CD4-positive, alpha-beta T cell treated with Interleukin-6 for 4 hours (primary cell): Measurements from ENCODE around the gene RPL41.
"Not testable (repeated sequence)": the region's sequence is repeated elsewhere in the genome, so short reads cannot be mapped to it uniquely, and the experiment has no call there.

Experiments used
- DNase-seq: peaks from one replicate; pipeline ENCODE4 v3.0.0-alpha.2; 2020; ENCODE audit warnings: mixed read lengths

RPL41 gene

GRCh38 chr12:56103066-56103711 lies 13.2 kb upstream of the RPL41 start:
- peak; percentile 34 for DNase-seq

- no peak for DNase-seq
These were observed 12.7 kb upstream of the RPL41 start for GRCh38 chr12:56103823-56104108.

- peak; percentile 98 for DNase-seq
These were observed 12.2 kb upstream of the RPL41 start, which contains the start of gene PA2G4 for GRCh38 chr12:56104109-56104814. PA2G4 (plus strand) TSS chr12:56104559; CDS start chr12:56104738, 179 bp downstream.

GRCh38 chr12:56104815-56105608 lies 11.4 kb upstream of the RPL41 start:
- peak; percentile 10 for DNase-seq

GRCh38 chr12:56105609-56105902 lies 10.9 kb upstream of the RPL41 start:
- DNase-seq = no peak

- no peak for DNase-seq
These were observed 9.2 kb upstream of the RPL41 start for GRCh38 chr12:56107242-56107641.

- DNase-seq = no peak
These were observed 5.9 kb upstream of the RPL41 start for GRCh38 chr12:56110571-56110970.

- DNase-seq = no peak
These were observed 2.3 kb upstream of the RPL41 start for GRCh38 chr12:56114084-56114483.

- DNase-seq = no peak
These were observed 1.1 kb upstream of the RPL41 start for GRCh38 chr12:56115329-56115728.

GRCh38 chr12:56117082-56117706 lies 761 bp downstream of the RPL41 start:
- not testable (repeated sequence) for DNase-seq

- DNase-seq = peak; percentile 96
These were observed 1.6 kb downstream of the RPL41 start, which contains the start of gene ZC3H10 for GRCh38 chr12:56117778-56118687. ZC3H10 (plus strand) TSS chr12:56118266; CDS start chr12:56120563, 2,297 bp downstream.

- DNase-seq = no peak
These were observed 2.4 kb downstream of the RPL41 start for GRCh38 chr12:56118688-56119357.

- DNase-seq = peak; percentile 73
These were observed 2.9 kb downstream of the RPL41 start for GRCh38 chr12:56119361-56119796.

GRCh38 chr12:56120158-56120846 lies 3.9 kb downstream of the RPL41 start:
- DNase-seq = no peak

GRCh38 chr12:56121204-56121870 lies 4.9 kb downstream of the RPL41 start:
- no peak for DNase-seq

- DNase-seq = no peak
These were observed 6.2 kb downstream of the RPL41 start for GRCh38 chr12:56122637-56123036.

- no peak for DNase-seq
These were observed 7.7 kb downstream of the RPL41 start for GRCh38 chr12:56124133-56124532.

GRCh38 chr12:56126732-56127239 lies 10.4 kb downstream of the RPL41 start:
- no peak for DNase-seq

GRCh38 chr12:56127485-56127887 lies 11.1 kb downstream of the RPL41 start:
- no peak for DNase-seq
